LoVo (cell line): ENCODE measurements around the gene TMTC1.

Source experiments
- DNase-seq: peaks from one replicate; pipeline ENCODE4 v3.0.0-alpha.2; 2016; ENCODE audit warnings: low spot score

Gene TMTC1

GRCh38 chr12:29739279-29739991 lies 44.3 kb downstream of the TMTC1 start:
- DNase-seq, result no peak

DNA sequence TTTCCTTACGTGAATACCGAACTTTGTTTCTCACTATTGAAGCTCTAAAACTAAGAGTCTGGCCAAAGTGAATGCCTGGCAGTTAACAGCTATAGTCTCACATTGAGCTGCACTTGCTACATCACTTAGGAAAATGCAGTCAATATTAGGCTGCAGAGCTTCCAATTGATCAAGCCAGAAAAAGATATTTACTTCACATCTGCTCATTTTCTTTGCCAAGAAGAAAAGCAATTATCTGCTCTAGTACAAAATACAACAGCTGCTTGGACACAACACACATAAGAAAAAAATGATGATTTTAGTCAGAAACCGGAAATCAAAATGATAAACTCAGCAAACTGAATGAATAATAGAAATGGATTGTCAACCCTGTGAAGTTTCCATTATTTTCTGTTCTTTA lies 45.4 kb downstream of the TMTC1 start:
- no peak for DNase-seq

- no peak for DNase-seq
These were observed 46.1 kb downstream of the TMTC1 start for GRCh38 chr12:29737644-29738043.

DNA sequence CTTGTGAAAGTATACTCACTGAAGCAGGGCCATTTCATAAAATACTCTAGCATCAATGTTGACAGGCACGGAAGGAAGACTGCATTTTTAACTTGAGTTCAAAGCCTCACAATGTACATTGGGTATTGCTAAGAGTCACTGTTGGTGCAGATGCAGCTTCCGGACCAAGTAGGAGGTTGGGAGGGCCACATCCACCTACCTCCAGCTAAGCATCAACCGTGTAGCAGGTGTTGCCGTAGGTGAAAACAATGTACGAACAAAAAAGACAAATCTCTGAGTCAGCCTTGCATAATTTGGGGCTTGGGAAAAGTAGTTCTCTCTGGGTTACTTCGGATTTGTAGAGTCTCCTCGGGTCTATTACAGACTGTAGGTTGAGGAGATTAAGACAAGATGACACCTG lies 48.1 kb downstream of the TMTC1 start:
- DNase-seq, result no peak

DNA sequence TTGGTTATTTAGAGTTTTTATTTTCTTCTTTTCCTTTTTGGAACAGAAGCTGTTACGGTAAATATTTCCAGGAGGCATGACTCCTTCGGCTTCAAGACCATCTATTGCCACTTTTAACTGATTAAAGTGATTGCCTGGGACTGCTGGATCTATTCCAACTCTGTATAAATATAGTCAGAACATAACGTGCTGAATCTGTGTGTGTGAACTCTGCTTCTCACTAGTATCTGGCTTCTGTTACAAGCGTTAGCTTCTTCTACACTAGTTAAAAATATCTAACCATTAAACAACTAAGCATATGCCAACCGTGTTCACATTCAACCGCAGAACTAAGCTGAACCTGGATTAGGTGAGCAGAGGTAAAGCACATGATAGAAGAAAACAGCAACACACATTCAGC lies 49.0 kb downstream of the TMTC1 start:
- DNase-seq, result no peak

- DNase-seq, result no peak
These were observed 49.4 kb downstream of the TMTC1 start for GRCh38 chr12:29734305-29734704.

DNA sequence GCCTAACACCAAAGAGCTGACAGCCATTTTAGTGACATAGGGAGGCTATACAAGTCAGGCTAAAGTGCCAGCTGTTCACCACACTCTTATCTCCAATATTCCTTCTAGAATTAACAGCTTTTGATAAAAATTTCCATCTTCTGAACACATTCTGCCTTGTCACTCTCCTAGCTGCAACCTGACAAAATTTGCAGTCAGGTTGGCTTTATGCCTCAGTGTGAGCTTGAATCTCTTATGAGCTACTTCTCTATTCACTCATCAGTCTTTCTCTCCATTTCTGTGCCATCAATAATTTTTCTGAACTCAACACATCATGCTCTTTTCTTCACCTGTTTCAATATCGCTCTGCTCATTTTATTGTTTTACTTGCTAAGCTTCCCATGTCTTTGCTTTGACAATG lies 50.2 kb downstream of the TMTC1 start:
- no peak for DNase-seq

GRCh38 chr12:29733060-29733459 lies 50.7 kb downstream of the TMTC1 start:
- DNase-seq, result no peak

DNA sequence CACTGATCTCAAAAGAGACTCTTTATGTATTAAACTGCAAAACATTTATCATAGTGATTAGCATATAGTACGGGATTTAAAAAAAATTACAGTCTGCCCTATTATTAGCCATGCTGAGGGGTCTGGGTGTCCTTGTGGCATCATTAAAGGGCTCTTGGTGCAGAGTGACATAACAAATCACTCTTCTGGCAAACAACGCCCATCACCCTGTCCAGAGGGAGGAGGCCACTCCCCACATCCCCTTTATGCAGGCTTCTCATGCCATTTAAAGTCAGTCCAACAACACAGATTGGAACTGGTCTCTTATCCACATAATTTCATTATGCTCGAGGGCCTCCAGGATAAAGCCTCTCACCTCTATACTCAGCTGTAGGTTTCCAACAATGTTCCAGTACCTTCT lies 51.1 kb downstream of the TMTC1 start:
- DNase-seq, result no peak

- no peak for DNase-seq
These were observed 51.6 kb downstream of the TMTC1 start for GRCh38 chr12:29732191-29732590.

- no peak for DNase-seq
These were observed 52.2 kb downstream of the TMTC1 start for GRCh38 chr12:29731591-29731990.

GRCh38 chr12:29730481-29730880 lies 53.3 kb downstream of the TMTC1 start:
- no peak for DNase-seq

- no peak for DNase-seq
These were observed 55.7 kb downstream of the TMTC1 start for GRCh38 chr12:29728030-29728429.

DNA sequence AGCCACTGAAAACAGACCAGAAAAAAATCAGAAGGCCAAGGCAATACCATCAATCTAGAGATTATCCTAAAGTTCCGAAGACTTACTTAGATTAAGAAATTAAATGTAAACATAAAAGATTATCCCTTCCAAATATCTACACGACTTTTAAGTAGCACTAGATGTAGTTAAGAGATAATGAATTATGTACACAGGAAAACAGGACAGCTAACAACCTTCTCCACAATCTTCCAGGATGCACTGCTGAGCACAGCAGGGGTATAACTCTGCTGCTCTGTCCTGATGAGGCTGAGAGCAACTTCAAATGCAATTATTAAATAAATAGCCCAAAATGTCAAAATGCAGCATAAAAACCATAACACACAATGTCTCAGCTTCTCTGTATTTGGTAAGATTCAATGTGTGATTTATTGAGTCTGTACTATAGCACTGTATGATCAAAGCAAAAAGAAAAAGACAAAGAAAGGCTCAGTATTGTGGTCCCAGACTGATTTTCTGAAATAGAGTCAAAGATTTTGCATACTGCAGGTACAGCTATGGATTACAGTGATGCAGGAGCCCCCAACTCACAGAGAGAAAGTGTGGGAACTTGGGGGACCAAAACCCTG lies 56.9 kb downstream of the TMTC1 start:
- DNase-seq, result no peak

GRCh38 chr12:29726321-29726692 lies 57.4 kb downstream of the TMTC1 start:
- no peak for DNase-seq

DNA sequence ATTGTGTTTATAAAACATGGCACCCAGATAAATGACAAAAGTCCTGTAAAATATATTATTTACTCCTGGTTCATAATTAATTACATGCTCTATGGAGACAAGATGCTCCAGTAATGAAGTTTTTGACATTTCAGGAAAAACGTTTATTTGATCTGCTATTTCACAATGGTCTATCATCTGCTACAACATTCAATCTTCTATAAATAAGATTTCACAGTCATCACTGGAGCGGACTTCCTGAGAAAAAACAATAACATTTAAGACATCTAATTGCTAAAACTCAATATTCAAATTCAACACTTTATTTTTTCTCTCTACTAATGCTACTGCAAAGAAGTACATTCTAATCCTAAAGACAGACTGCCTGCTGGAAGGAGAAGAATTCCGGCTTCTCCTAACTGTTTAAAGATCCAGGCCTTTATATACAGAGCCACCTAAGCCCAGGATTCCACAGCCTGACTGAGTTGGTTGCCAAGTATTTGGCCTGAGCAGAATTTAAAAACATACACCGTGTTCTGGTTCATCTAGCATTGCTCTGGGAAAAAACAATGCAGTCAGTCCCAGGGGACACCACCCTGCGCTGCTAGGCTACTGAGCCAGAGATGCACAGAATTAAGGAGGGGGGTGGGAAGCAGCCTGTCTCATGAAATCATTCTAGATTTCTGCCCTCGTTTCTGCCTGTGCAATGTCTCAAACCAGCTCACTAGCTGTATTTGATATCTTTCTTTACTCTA lies 58.0 kb downstream of the TMTC1 start:
- DNase-seq, result no peak

DNA sequence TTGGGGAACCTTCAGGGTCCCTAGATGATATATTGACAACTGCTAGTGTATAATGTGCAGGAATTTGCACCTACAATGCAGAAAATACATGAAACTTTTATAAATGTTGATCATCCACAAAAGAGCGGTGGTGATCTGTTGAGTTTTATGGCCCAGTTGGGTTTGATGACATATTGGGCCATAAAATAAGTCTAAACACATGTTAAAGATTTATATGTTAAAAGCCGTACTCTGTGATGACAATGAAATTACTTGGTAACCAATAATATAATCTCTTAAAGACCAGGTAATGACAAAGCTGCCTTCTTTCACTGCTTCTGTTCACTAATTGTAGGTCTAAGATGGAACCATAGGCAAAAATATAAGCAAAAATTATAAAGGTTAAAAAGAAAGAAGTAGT lies 61.6 kb downstream of the TMTC1 start:
- no peak for DNase-seq

- DNase-seq, result no peak
These were observed 64.4 kb downstream of the TMTC1 start for GRCh38 chr12:29719381-29719780.

- DNase-seq, result no peak
These were observed 66.1 kb downstream of the TMTC1 start for GRCh38 chr12:29717540-29718100.

- no peak for DNase-seq
These were observed 68.8 kb downstream of the TMTC1 start for GRCh38 chr12:29714966-29715365.

DNA sequence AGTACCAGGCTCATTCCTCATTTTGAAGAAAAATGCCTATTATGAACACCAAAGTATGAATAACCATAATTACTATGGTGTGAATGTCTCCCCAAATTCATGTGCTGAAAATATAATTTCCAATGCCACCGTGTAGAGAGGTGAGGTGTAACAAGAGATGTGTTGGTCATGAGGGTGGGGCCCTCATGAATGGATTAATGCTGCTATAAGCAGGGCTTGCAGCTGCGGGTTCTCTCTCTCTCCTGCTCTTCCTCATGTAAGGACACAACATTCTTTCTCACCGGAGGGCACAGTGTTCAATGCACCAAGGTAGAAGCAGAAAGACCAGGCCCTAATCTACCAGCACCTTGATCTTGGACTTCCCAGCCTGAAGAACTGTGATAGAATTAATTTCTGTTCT lies 70.0 kb downstream of the TMTC1 start:
- DNase-seq, result no peak

GRCh38 chr12:29711381-29711780 lies 72.4 kb downstream of the TMTC1 start:
- DNase-seq, result no peak

DNA sequence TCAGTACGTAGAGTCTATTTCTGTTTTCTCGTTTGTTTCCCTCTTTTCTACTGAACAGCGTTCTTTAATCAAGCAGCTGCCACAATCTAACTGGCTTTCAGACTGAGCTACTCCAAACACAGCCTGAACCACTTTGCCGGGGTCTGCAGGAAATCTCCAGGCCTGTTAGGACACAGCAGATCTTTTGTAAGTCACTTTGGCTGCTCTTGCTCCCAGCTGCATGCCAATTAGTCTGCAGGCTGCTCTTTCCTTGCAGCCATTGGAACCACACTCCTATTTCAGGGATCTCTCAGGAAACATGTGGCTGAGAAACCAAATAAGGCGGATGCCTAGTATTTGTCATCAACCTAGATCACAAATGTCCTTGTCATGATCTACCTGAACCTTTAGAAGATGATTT lies 73.6 kb downstream of the TMTC1 start:
- no peak for DNase-seq
